Neuronal stem cell (in vitro differentiated cells): ENCODE data around the gene CEP85.
A peak's percentile ranks its signal among the peaks of the same experiment; 100 is the strongest.

Experiments
- DNase-seq: peaks from one replicate; pipeline ENCODE4 v3.0.0-alpha.2; 2013; ENCODE audit warnings: low spot score
- H2AFZ ChIP-seq: one replicate; pipeline ENCODE4 v1.6.1; 2013; ENCODE audit warnings: mild to moderate bottlenecking, low read length, inconsistent platforms
- H2AK5ac ChIP-seq: 2 replicates; pipeline ENCODE4 v1.6.1; 2013; ENCODE audit warnings: low read depth, mild to moderate bottlenecking, inconsistent platforms, low read length, moderate library complexity, mixed read lengths
- H2BK120ac ChIP-seq: 2 replicates; pipeline ENCODE4 v1.6.1; 2013; ENCODE audit warnings: low read depth, mild to moderate bottlenecking, inconsistent platforms, low read length, moderate library complexity, mixed read lengths
- H2BK12ac ChIP-seq: one replicate; pipeline ENCODE4 v1.6.1; 2013; ENCODE audit warnings: low read length, inconsistent platforms
- H2BK15ac ChIP-seq: 2 replicates; pipeline ENCODE4 v1.6.1; 2013; ENCODE audit warnings: mild to moderate bottlenecking, low read length, inconsistent platforms, mixed read lengths
- H2BK5ac ChIP-seq: one replicate; pipeline ENCODE4 v1.6.1; 2013; ENCODE audit warnings: inconsistent platforms, mild to moderate bottlenecking, low read length, moderate library complexity
- H3K14ac ChIP-seq: one replicate; pipeline ENCODE4 v1.6.1; 2013; ENCODE audit warnings: low read length, inconsistent platforms
- H3K18ac ChIP-seq: 2 replicates; pipeline ENCODE4 v1.6.1; 2013; ENCODE audit warnings: low read length, inconsistent platforms
- H3K23ac ChIP-seq: 2 replicates; pipeline ENCODE4 v1.6.1; 2013; ENCODE audit warnings: low read depth, mild to moderate bottlenecking, mixed read lengths, low read length, inconsistent platforms; ENCODE audit not compliant: poor library complexity
- H3K27ac ChIP-seq: replicated peaks from 3 replicates; pipeline ENCODE4 v1.5.1; 2013; ENCODE audit warnings: low read length, inconsistent platforms
- H3K27me3 ChIP-seq, 3 experiments: 2 replicates each; pipeline ENCODE4 v1.6.1; 2013; ENCODE audit warnings: low read length in 3 of 3, mild to moderate bottlenecking in 2 of 3, inconsistent platforms in 1 of 3, low read depth in 1 of 3, mixed read lengths in 1 of 3, moderate library complexity in 1 of 3; ENCODE audit not compliant: control insufficient read depth in 3 of 3, insufficient read depth in 3 of 3
- H3K36me3 ChIP-seq, 2 donors: replicated peaks in 1 of 2; 2 replicates each; pipeline ENCODE4 v1.6.1; 2013; ENCODE audit warnings: low read length in 2 of 2; ENCODE audit not compliant: control insufficient read depth in 2 of 2, insufficient read depth in 2 of 2
- H3K4ac ChIP-seq: 2 replicates; pipeline ENCODE4 v1.6.1; 2013; ENCODE audit warnings: inconsistent platforms, mild to moderate bottlenecking, low read length, moderate library complexity
- H3K4me1 ChIP-seq, 2 donors: 1 replicate in 1 of 2; 2 replicates in 1 of 2; pipeline ENCODE4 v1.6.1; 2013; ENCODE audit warnings: low read length in 2 of 2, low read depth in 1 of 2; ENCODE audit not compliant: control insufficient read depth in 2 of 2, insufficient read depth in 1 of 2
- H3K4me2 ChIP-seq: one replicate; pipeline ENCODE4 v1.6.1; 2013; ENCODE audit warnings: mild to moderate bottlenecking, low read length, inconsistent platforms; ENCODE audit not compliant: insufficient read depth, poor library complexity, severe bottlenecking
- H3K4me3 ChIP-seq, 2 donors: 2 replicates each; pipeline ENCODE4 v1.5.1; 2013; ENCODE audit warnings: low read length in 2 of 2, mild to moderate bottlenecking in 2 of 2, inconsistent platforms in 1 of 2, moderate library complexity in 1 of 2
- H3K79me1 ChIP-seq: one replicate; pipeline ENCODE4 v1.6.1; 2013; ENCODE audit warnings: low read depth, mild to moderate bottlenecking, inconsistent platforms, low read length, moderate library complexity
- H3K9ac ChIP-seq: one replicate; pipeline ENCODE4 v1.6.1; 2013; ENCODE audit warnings: mild to moderate bottlenecking, low read depth, low read length, inconsistent platforms; ENCODE audit not compliant: poor library complexity
- H3K9me3 ChIP-seq, 2 donors: replicated peaks in 1 of 2; 2 replicates each; pipeline versions ENCODE3 to v1.6.1; 2013; ENCODE audit warnings: low read length in 2 of 2, mild to moderate bottlenecking in 2 of 2, inconsistent platforms in 1 of 2, low read depth in 1 of 2, mixed read lengths in 1 of 2, moderate library complexity in 1 of 2; ENCODE audit not compliant: control insufficient read depth in 2 of 2, insufficient read depth in 1 of 2
- H4K8ac ChIP-seq: one replicate; pipeline ENCODE4 v1.6.1; 2013; ENCODE audit warnings: low read depth, mild to moderate bottlenecking, inconsistent platforms, low read length, moderate library complexity
- H4K91ac ChIP-seq: one replicate; pipeline ENCODE4 v1.6.1; 2013; ENCODE audit warnings: low read length, low read depth, mild to moderate bottlenecking, inconsistent platforms; ENCODE audit not compliant: poor library complexity
- WGBS, 2 donors: extraction: QIAGEN DNeasy Blood & Tissue Kit; methylation state at CpG; one replicate each; pipeline ENCODE4 v1.1.7; 2013; ENCODE audit warnings: missing lambda C conversion rate in 2 of 2, mixed read lengths in 1 of 2; ENCODE audit not compliant: insufficient read length in 2 of 2, insufficient replicate concordance in 1 of 2; ENCODE audit errors: extremely low coverage in 2 of 2; 5-methylcytosine and 5-hydroxymethylcytosine counted together

Gene CEP85

GRCh38 chr1:26305667-26306289 lies 71.8 kb downstream of the CEP85 start:
- Histone ChIP-seq H3K4me2 (peak overlapping the region; percentile 92), H3K9ac (peak overlapping the region; percentile 97)
- DNase-seq, result no peak

GRCh38 chr1:26306290-26307229 lies 72.6 kb downstream of the CEP85 start, which contains the start of gene UBXN11:
Gene UBXN11, minus strand, starts transcription at chr1:26306636. Its CDS starts 3,753 bp downstream, at chr1:26302883.
- H3K27ac ChIP-seq, result no peak within 1 kb of the TSS
- WGBS, 2 donors, result no CpG with 5 or more reads among the region's 51 CpGs

More at GRCh38 chr1:26305667-26306289, 71.8 kb downstream of the CEP85 start:
- no peak overlapping the region for H4K91ac ChIP-seq
- H2BK120ac ChIP-seq, result no peak overlapping the region
- no peak overlapping the region for H3K18ac ChIP-seq
- peaks cover 5% of the 10 kb centered on the region in 2 donors for H3K4me1 ChIP-seq
- no peaks in the 10 kb centered on the region for H3K36me3 ChIP-seq
- no peaks in the 10 kb centered on the region for H3K9me3 ChIP-seq
- peak overlapping the region; percentile 92 for H2AFZ ChIP-seq
- H3K27me3 ChIP-seq, result no peaks in the 10 kb centered on the region
- no peak overlapping the region for H3K4ac ChIP-seq
- H2BK5ac ChIP-seq, result no peak overlapping the region
- H3K23ac ChIP-seq, result no peak overlapping the region
- WGBS, 2 donors, result 100% methylated on average over 1 of the region's 8 CpGs
- H3K79me1 ChIP-seq, result peaks cover 3% of the 10 kb centered on the region
- no peak overlapping the region for H3K14ac ChIP-seq
- H3K27ac ChIP-seq, result no peak overlapping the region
- H2AK5ac ChIP-seq, result no peak overlapping the region
- no peak overlapping the region for H4K8ac ChIP-seq
- peak overlapping the region; percentile 78 to 90 for H3K4me3 ChIP-seq
- H2BK12ac ChIP-seq, result no peak overlapping the region
- no peak overlapping the region for H2BK15ac ChIP-seq

GRCh38 chr1:26307363-26307781 lies 73.4 kb downstream of the CEP85 start:
- H4K8ac ChIP-seq, result no peak overlapping the region
- H3K9ac ChIP-seq, result no peak overlapping the region
- H2BK5ac ChIP-seq, result no peak overlapping the region
- H2AFZ ChIP-seq, result peak overlapping the region; percentile 84
- H2BK12ac ChIP-seq, result no peak overlapping the region
- no peak overlapping the region for H4K91ac ChIP-seq
- no peak overlapping the region for H3K18ac ChIP-seq
- H3K27ac ChIP-seq, result no peak overlapping the region
- no peaks in the 10 kb centered on the region for H3K27me3 ChIP-seq
- H3K4me3 ChIP-seq, result no peak overlapping the region
- no peak for DNase-seq
- H3K14ac ChIP-seq, result no peak overlapping the region
- H3K9me3 ChIP-seq, result no peaks in the 10 kb centered on the region
- H2BK120ac ChIP-seq, result no peak overlapping the region
- peak overlapping the region; percentile 64 for H2BK15ac ChIP-seq
- H3K4me2 ChIP-seq, result no peak overlapping the region
- no peak overlapping the region for H3K23ac ChIP-seq
- no peak overlapping the region for H2AK5ac ChIP-seq
- H3K79me1 ChIP-seq, result peaks cover 3% of the 10 kb centered on the region
- no CpG with 5 or more reads among the region's 6 CpGs for WGBS, 2 donors
- H3K36me3 ChIP-seq, result no peaks in the 10 kb centered on the region
- H3K4me1 ChIP-seq, result peaks cover 5% of the 10 kb centered on the region in 2 donors
- no peak overlapping the region for H3K4ac ChIP-seq

More at GRCh38 chr1:26306290-26307229, 72.6 kb downstream of the CEP85 start, which contains the start of gene UBXN11:
- Histone ChIP-seq H3K4ac (no peak within 1 kb of the TSS), H3K36me3 (no peaks in the 10 kb centered on the region), H3K9ac (peak within 1 kb of the TSS; percentile 97), H3K14ac (no peak within 1 kb of the TSS), H2BK15ac (peak within 1 kb of the TSS; percentile 64), H3K4me3 (peak within 1 kb of the TSS; percentile 78 to 90), H2AFZ (peak within 1 kb of the TSS; percentile 92), H4K91ac (no peak within 1 kb of the TSS), H3K27me3 (no peaks in the 10 kb centered on the region), H3K18ac (peak within 1 kb of the TSS; percentile 94), H3K23ac (peak within 1 kb of the TSS; percentile 8), H3K79me1 (peaks cover 3% of the 10 kb centered on the region), H4K8ac (no peak within 1 kb of the TSS), H3K4me2 (peak within 1 kb of the TSS; percentile 92), H2BK120ac (no peak within 1 kb of the TSS), H2BK12ac (no peak within 1 kb of the TSS), H3K4me1 (peaks cover 5% of the 10 kb centered on the region in 2 donors), H2BK5ac (no peak within 1 kb of the TSS), H3K9me3 (no peaks in the 10 kb centered on the region), H2AK5ac (no peak within 1 kb of the TSS)
- DNase-seq, result peak; percentile 93
